TTC549 (cell line): Measurements from ENCODE around the gene PGAP6.

ENCODE experiments used
- FAIRE-seq: peaks from 2 replicates; lab custom pipeline; 2012; peaks lifted over from hg19 to GRCh38; lab: Jason Lieb, UNC

Gene PGAP6

GRCh38 chr16:324451-325334 lies 57.1 kb downstream of the PGAP6 start:
- FAIRE-seq = no peak

GRCh38 chr16:324201-324450 lies 57.7 kb downstream of the PGAP6 start:
- FAIRE-seq = no peak

GRCh38 chr16:322476-323143 lies 59.2 kb downstream of the PGAP6 start:
- no peak for FAIRE-seq

GRCh38 chr16:321532-321931 lies 60.2 kb downstream of the PGAP6 start:
- FAIRE-seq = no peak
